ENCODE results near the gene LUZP2.

Gene LUZP2

GRCh38 chr11:24848857-24849256, 352.0 kb downstream of the LUZP2 start:
- Histone ChIP-seq H3K4me1 (ENCODE audit: control insufficient read depth in 1 of 2, insufficient read depth in 1 of 2, low read depth in 1 of 2, low read length in 1 of 2) (no peaks in the 10 kb centered on the region), H3K27ac (no peak overlapping the region), H3K4me3 (ENCODE audit: low read depth in 1 of 2, low read length in 1 of 2) (no peak overlapping the region), H3K27me3 (no peaks in the 10 kb centered on the region), H3K9me3 (no peaks in the 10 kb centered on the region), H3K36me3 (no peaks in the 10 kb centered on the region)
- TF ChIP-seq CTCF (IDR thresholded peaks at IDR 0.05): no peak

- no peaks in the 10 kb centered on the region for H3K27me3 ChIP-seq
- H3K4me1 ChIP-seq (ENCODE audit: control insufficient read depth in 1 of 2, insufficient read depth in 1 of 2, low read depth in 1 of 2, low read length in 1 of 2): no peaks in the 10 kb centered on the region
- no peak overlapping the region for H3K27ac ChIP-seq
- H3K36me3 ChIP-seq: no peaks in the 10 kb centered on the region
- H3K4me3 ChIP-seq (ENCODE audit: low read depth in 1 of 2, low read length in 1 of 2): no peak overlapping the region
- no peak for TF ChIP-seq CTCF (IDR thresholded peaks at IDR 0.05)
- no peaks in the 10 kb centered on the region for H3K9me3 ChIP-seq
Measured at GRCh38 chr11:24855951-24856350, 359.1 kb downstream of the LUZP2 start.

GRCh38 chr11:24859801-24860300, 363.0 kb downstream of the LUZP2 start:
- no peak for TF ChIP-seq CTCF (IDR thresholded peaks at IDR 0.05)
- H3K36me3 ChIP-seq: no peaks in the 10 kb centered on the region
- H3K4me1 ChIP-seq (ENCODE audit: control insufficient read depth in 1 of 2, insufficient read depth in 1 of 2, low read depth in 1 of 2, low read length in 1 of 2): no peaks in the 10 kb centered on the region
- H3K27ac ChIP-seq: no peak overlapping the region
- H3K9me3 ChIP-seq: no peaks in the 10 kb centered on the region
- no peak overlapping the region for H3K4me3 ChIP-seq (ENCODE audit: low read depth in 1 of 2, low read length in 1 of 2)
- H3K27me3 ChIP-seq: no peaks in the 10 kb centered on the region

- TF ChIP-seq CTCF (IDR thresholded peaks at IDR 0.05): no peak
- Histone ChIP-seq H3K27ac (no peak overlapping the region), H3K4me3 (ENCODE audit: low read depth in 1 of 2, low read length in 1 of 2) (no peak overlapping the region), H3K9me3 (no peaks in the 10 kb centered on the region), H3K4me1 (ENCODE audit: control insufficient read depth in 1 of 2, insufficient read depth in 1 of 2, low read depth in 1 of 2, low read length in 1 of 2) (no peaks in the 10 kb centered on the region), H3K27me3 (no peaks in the 10 kb centered on the region), H3K36me3 (no peaks in the 10 kb centered on the region)
Measured at GRCh38 chr11:24861440-24861839, 364.6 kb downstream of the LUZP2 start.

- TF ChIP-seq CTCF (IDR thresholded peaks at IDR 0.05): no peak
- Histone ChIP-seq H3K36me3 (no peaks in the 10 kb centered on the region), H3K4me3 (ENCODE audit: low read depth in 1 of 2, low read length in 1 of 2) (no peak overlapping the region), H3K4me1 (ENCODE audit: control insufficient read depth in 1 of 2, insufficient read depth in 1 of 2, low read depth in 1 of 2, low read length in 1 of 2) (no peaks in the 10 kb centered on the region), H3K27me3 (no peaks in the 10 kb centered on the region), H3K9me3 (no peaks in the 10 kb centered on the region), H3K27ac (no peak overlapping the region)
Measured at GRCh38 chr11:24866743-24867142, 369.9 kb downstream of the LUZP2 start.

- H3K4me3 ChIP-seq (ENCODE audit: low read depth in 1 of 2, low read length in 1 of 2): no peak overlapping the region
- no peaks in the 10 kb centered on the region for H3K36me3 ChIP-seq
- H3K27me3 ChIP-seq: no peaks in the 10 kb centered on the region
- no peaks in the 10 kb centered on the region for H3K9me3 ChIP-seq
- no peak overlapping the region for H3K27ac ChIP-seq
- no peak for TF ChIP-seq CTCF (IDR thresholded peaks at IDR 0.05)
- no peaks in the 10 kb centered on the region for H3K4me1 ChIP-seq (ENCODE audit: control insufficient read depth in 1 of 2, insufficient read depth in 1 of 2, low read depth in 1 of 2, low read length in 1 of 2)
Measured at GRCh38 chr11:24870048-24870447, 373.2 kb downstream of the LUZP2 start.

All from neutrophil (primary cell).